Tibial nerve (tissue), 4 donors: ENCODE data around the gene ALG2. TPM values are rescaled to one million over a fixed set of nuclear protein-coding genes. Genes with fewer than 3 reads are reported as not detected.
A peak's percentile ranks its signal among the peaks of the same experiment; 100 is the strongest.

Experiments
- DNase-seq, 2 donors: peaks; one replicate each; pipeline ENCODE4 v3.0.0-alpha.2; 2019; ENCODE audit warnings: low spot score in 2 of 2
- H3K27ac ChIP-seq, 4 donors: fragments of 200-600 bp; sonication (generic) in 3 of 4; one replicate each; pipeline ENCODE4 v1.5.1; 2017 to 2019; ENCODE audit warnings: mild to moderate bottlenecking in 1 of 4
- H3K27me3 ChIP-seq, 2 donors: fragments of 200-600 bp; sonication (generic) in 1 of 2; one replicate each; pipeline versions ENCODE4 v1.5.1 to v1.6.0; 2017 to 2019
- H3K36me3 ChIP-seq, 3 donors: fragments of 200-600 bp; sonication (generic); one replicate each; pipeline ENCODE4 v1.5.1; 2018 to 2019
- H3K4me1 ChIP-seq, 4 donors: fragments of 200-600 bp; sonication (generic) in 3 of 4; one replicate each; pipeline ENCODE4 v1.5.1; 2017 to 2019
- H3K4me3 ChIP-seq, 4 donors: fragments of 200-600 bp; sonication (generic) in 3 of 4; one replicate each; pipeline ENCODE4 v1.5.1; 2017 to 2019; ENCODE audit warnings: mild to moderate bottlenecking in 1 of 4, moderate library complexity in 1 of 4
- H3K9me3 ChIP-seq, 4 donors: fragments of 200-600 bp; sonication (generic) in 3 of 4; one replicate each; pipeline ENCODE4 v1.5.1; 2017 to 2019
- CTCF ChIP-seq, 5 experiments: fragments of 200-600 bp in 3 of 5; fragments of 450-650 bp in 2 of 5; sonication (generic) in 3 of 5; IDR thresholded peaks; one replicate each; pipeline ENCODE4 v1.5.1; 2016 to 2019; ENCODE audit warnings: antibody characterized with exemption in 5 of 5, mild to moderate bottlenecking in 3 of 5, moderate library complexity in 2 of 5
- EP300 ChIP-seq, 2 donors: sonication (generic); formaldehyde crosslinking; IDR thresholded peaks; one replicate each; pipeline ENCODE4 v1.6.1; 2017; ENCODE audit warnings: antibody characterized with exemption in 2 of 2, mild to moderate bottlenecking in 1 of 2
- POLR2A ChIP-seq, 2 donors: fragments of 450-650 bp; IDR thresholded peaks; one replicate each; pipeline ENCODE4 v1.6.1; 2017; ENCODE audit warnings: antibody characterized with exemption in 2 of 2, mild to moderate bottlenecking in 2 of 2, moderate library complexity in 2 of 2
- WGBS, 2 donors: methylation state at CpG; one replicate each; pipeline ENCODE4 v1.1.5; 2018; 5-methylcytosine and 5-hydroxymethylcytosine counted together
- total RNA-seq, 4 donors: library from RNA; depleted of rRNA; stranded (reverse); fragments of >200 nt; gene quantifications; one replicate each; pipeline ENCODE4 v1.1.0, GENCODE V29; 2016

Gene ALG2
- total RNA-seq, 4 donors from 2014 or later = 22.7 to 38.3 (median 29.3) TPM

GRCh38 chr9:99187311-99187710 lies 34.4 kb downstream of the ALG2 start:
- no peaks in the 10 kb centered on the region for H3K27me3 ChIP-seq
- no peak for DNase-seq
- TF ChIP-seq POLR2A (IDR thresholded peaks at IDR 0.05) = no peak
- no peak for TF ChIP-seq CTCF (IDR thresholded peaks at IDR 0.05)

GRCh38 chr9:99185934-99186333 lies 35.8 kb downstream of the ALG2 start:
- H3K36me3 ChIP-seq = no peaks in the 10 kb centered on the region
- TF ChIP-seq CTCF (IDR thresholded peaks at IDR 0.05) (no peak), POLR2A (IDR thresholded peaks at IDR 0.05) (no peak), EP300 (IDR thresholded peaks at IDR 0.05) (no peak)
- 87 to 96% methylated on average over 5 of the region's 5 CpGs for WGBS, 2 donors
- H3K4me1 ChIP-seq = peaks cover 0 to 14% (median 0%) of the 10 kb centered on the region in 4 donors
- no peak for DNase-seq
- no peak overlapping the region for H3K4me3 ChIP-seq
- H3K9me3 ChIP-seq = no peaks in the 10 kb centered on the region
- H3K27me3 ChIP-seq = no peaks in the 10 kb centered on the region
- H3K27ac ChIP-seq = no peak overlapping the region

More at GRCh38 chr9:99187311-99187710, 34.4 kb downstream of the ALG2 start:
- Histone ChIP-seq H3K9me3 (no peaks in the 10 kb centered on the region), H3K27ac (no peak overlapping the region), H3K4me1 (peaks cover 0 to 14% (median 0%) of the 10 kb centered on the region in 4 donors), H3K4me3 (no peak overlapping the region), H3K36me3 (no peaks in the 10 kb centered on the region)
- 87 to 90% methylated on average over 4 of the region's 4 CpGs for WGBS, 2 donors

GRCh38 chr9:99185348-99185632 lies 36.5 kb downstream of the ALG2 start:
- Histone ChIP-seq H3K4me1 (peaks cover 0 to 14% (median 0%) of the 10 kb centered on the region in 4 donors), H3K27ac (no peak overlapping the region), H3K4me3 (no peak overlapping the region), H3K9me3 (no peaks in the 10 kb centered on the region), H3K27me3 (no peaks in the 10 kb centered on the region), H3K36me3 (no peaks in the 10 kb centered on the region)
- 91% methylated on average over 5 of the region's 5 CpGs for WGBS, 2 donors
- no peak for TF ChIP-seq CTCF (IDR thresholded peaks at IDR 0.05)
- TF ChIP-seq POLR2A (IDR thresholded peaks at IDR 0.05) = no peak
- no peak for TF ChIP-seq EP300 (IDR thresholded peaks at IDR 0.05)
- no peak for DNase-seq

- no peaks in the 10 kb centered on the region for H3K36me3 ChIP-seq
- peak overlapping the region in 2 of 4 donors; percentile 27 to 31 for H3K4me3 ChIP-seq
- DNase-seq = peak; percentile 94 to 98
- peaks cover 0 to 14% (median 0%) of the 10 kb centered on the region in 4 donors for H3K4me1 ChIP-seq
- H3K9me3 ChIP-seq = no peaks in the 10 kb centered on the region
- 24% methylated on average over 29 of the region's 29 CpGs for WGBS, 2 donors
- TF ChIP-seq CTCF (IDR thresholded peaks at IDR 0.05) (peak; percentile 89 to 97 (median 91)), POLR2A (IDR thresholded peaks at IDR 0.05) (no peak), EP300 (IDR thresholded peaks at IDR 0.05) (peak in 1 of 2 donors; percentile 41)
- H3K27ac ChIP-seq = peak overlapping the region in 2 of 4 donors; percentile 45 to 52
- no peaks in the 10 kb centered on the region for H3K27me3 ChIP-seq
Measured at GRCh38 chr9:99184475-99185347, 37.0 kb downstream of the ALG2 start.

- 31 to 33% methylated on average over 10 of the region's 10 CpGs for WGBS, 2 donors
- H3K36me3 ChIP-seq = no peaks in the 10 kb centered on the region
- no peaks in the 10 kb centered on the region for H3K27me3 ChIP-seq
- H3K4me3 ChIP-seq = peak overlapping the region in 1 of 4 donors; percentile 31
- H3K27ac ChIP-seq = peak overlapping the region in 2 of 4 donors; percentile 45 to 52
- peak; percentile 18 to 24 for DNase-seq
- TF ChIP-seq CTCF (IDR thresholded peaks at IDR 0.05) (no peak), EP300 (IDR thresholded peaks at IDR 0.05) (no peak)
- H3K4me1 ChIP-seq = peaks cover 0 to 14% (median 0%) of the 10 kb centered on the region in 4 donors
- H3K9me3 ChIP-seq = no peaks in the 10 kb centered on the region
Measured at GRCh38 chr9:99184110-99184474, 37.6 kb downstream of the ALG2 start.
